Liver (tissue), 9 donors: ENCODE results near the gene FOCAD. TPM values are rescaled to one million over a fixed set of nuclear protein-coding genes. Genes with fewer than 3 reads are reported as not detected.

ENCODE experiments used
- DNase-seq: peaks from one replicate; pipeline ENCODE4 v3.0.0-alpha.2; 2017; ENCODE audit warnings: low spot score
- H3K27ac ChIP-seq, 2 donors: one replicate each; pipeline ENCODE4 v1.7.0; 2013; ENCODE audit warnings: inconsistent platforms in 2 of 2, low read length in 2 of 2, control low read depth in 1 of 2, low read depth in 1 of 2, mild to moderate bottlenecking in 1 of 2
- H3K27me3 ChIP-seq, 4 donors: one replicate each; pipeline versions ENCODE4 v1.6.1 to v1.7.0; 2013; ENCODE audit warnings: low read length in 3 of 4, inconsistent platforms in 1 of 4, mild to moderate bottlenecking in 1 of 4, moderate library complexity in 1 of 4; ENCODE audit not compliant: control insufficient read depth in 4 of 4, insufficient read depth in 4 of 4
- H3K36me3 ChIP-seq, 4 donors: one replicate each; pipeline versions ENCODE4 v1.6.1 to v1.7.0; 2013; ENCODE audit warnings: low read length in 3 of 4, mild to moderate bottlenecking in 3 of 4, low read depth in 1 of 4, moderate library complexity in 1 of 4; ENCODE audit not compliant: control insufficient read depth in 4 of 4, insufficient read depth in 3 of 4
- H3K4me1 ChIP-seq, 4 donors: one replicate each; pipeline versions ENCODE4 v1.6.1 to v1.7.0; 2013; ENCODE audit warnings: low read length in 3 of 4, mild to moderate bottlenecking in 3 of 4, moderate library complexity in 1 of 4; ENCODE audit not compliant: control insufficient read depth in 4 of 4, insufficient read depth in 4 of 4
- H3K4me3 ChIP-seq, 3 donors: one replicate each; pipeline versions ENCODE4 v1.6.1 to v1.7.0; 2013; ENCODE audit warnings: low read length in 3 of 3, control low read depth in 1 of 3, low read depth in 1 of 3, mild to moderate bottlenecking in 1 of 3
- H3K9ac ChIP-seq, 2 donors: one replicate each; pipeline ENCODE4 v1.7.0; 2013; ENCODE audit warnings: low read length in 2 of 2, mild to moderate bottlenecking in 2 of 2, moderate library complexity in 2 of 2, control low read depth in 1 of 2, low read depth in 1 of 2
- H3K9me3 ChIP-seq, 4 donors: one replicate each; pipeline versions ENCODE4 v1.6.1 to v1.7.0; 2013; ENCODE audit warnings: low read length in 3 of 4; ENCODE audit not compliant: control insufficient read depth in 4 of 4
- EGR1 ChIP-seq, 2 donors: IDR thresholded peaks; 2 replicates each; pipeline ENCODE4 v1.6.1; 2016 to 2018; ENCODE audit warnings: antibody characterized with exemption in 2 of 2, low read depth in 2 of 2
- FOXA1 ChIP-seq: IDR thresholded peaks from 2 replicates; pipeline ENCODE4 v1.6.1; 2016; ENCODE audit warnings: antibody characterized with exemption
- FOXA2 ChIP-seq: IDR thresholded peaks from 2 replicates; pipeline ENCODE4 v1.6.1; 2016; ENCODE audit warnings: antibody characterized with exemption
- GABPA ChIP-seq, 2 donors: IDR thresholded peaks in 1 of 2; conservative IDR thresholded peaks in 1 of 2; 2 replicates each; pipeline ENCODE4 v1.6.1; 2016; ENCODE audit warnings: antibody characterized with exemption in 2 of 2, mild to moderate bottlenecking in 1 of 2, moderate library complexity in 1 of 2
- HNF4A ChIP-seq, 2 donors: conservative IDR thresholded peaks; 2 replicates each; pipeline ENCODE4 v1.6.1; 2016; ENCODE audit warnings: antibody characterized with exemption in 2 of 2, mild to moderate bottlenecking in 2 of 2
- HNF4G ChIP-seq: IDR thresholded peaks from 2 replicates; pipeline ENCODE4 v1.6.1; 2016; ENCODE audit warnings: antibody characterized with exemption
- JUND ChIP-seq, 2 donors: IDR thresholded peaks; 2 replicates each; pipeline ENCODE4 v1.6.1; 2016; ENCODE audit warnings: antibody characterized with exemption in 2 of 2
- NR2F2 ChIP-seq: IDR thresholded peaks from 2 replicates; pipeline ENCODE4 v1.6.1; 2016; ENCODE audit warnings: antibody characterized with exemption
- RAD21 ChIP-seq, 2 donors: IDR thresholded peaks; 2 replicates each; pipeline ENCODE4 v1.6.1; 2016; ENCODE audit warnings: antibody characterized with exemption in 2 of 2, mild to moderate bottlenecking in 2 of 2
- RXRA ChIP-seq, 2 donors: IDR thresholded peaks; 2 replicates each; pipeline ENCODE4 v1.6.1; 2017 to 2018; ENCODE audit warnings: antibody characterized with exemption in 2 of 2, mild to moderate bottlenecking in 1 of 2
- SP1 ChIP-seq: IDR thresholded peaks from 2 replicates; pipeline ENCODE4 v1.6.1; 2018; ENCODE audit warnings: antibody characterized with exemption, mild to moderate bottlenecking
- TAF1 ChIP-seq: conservative IDR thresholded peaks from 2 replicates; pipeline ENCODE4 v1.6.1; 2016; ENCODE audit warnings: antibody characterized with exemption, mild to moderate bottlenecking
- YY1 ChIP-seq: IDR thresholded peaks from 2 replicates; pipeline ENCODE4 v1.6.1; 2016; ENCODE audit warnings: antibody characterized with exemption, mild to moderate bottlenecking
- WGBS: extraction: QIAGEN DNeasy Blood & Tissue Kit; methylation state at CpG from one replicate; pipeline ENCODE4 v1.1.7; 2013; 5-methylcytosine and 5-hydroxymethylcytosine counted together
- polyA plus RNA-seq, 2 donors: library from polyadenylated mRNA; stranded (reverse) in 1 of 2; unstranded in 1 of 2; fragments of 200-250 nt in 1 of 2; fragments of >200 nt in 1 of 2; fragmentation: Nextera tagmentation in 1 of 2; extraction: Ambion mirVana in 1 of 2; gene quantifications; one replicate each; pipeline versions ENCODE4 v1.2.1 to v1.2.3, GENCODE V29; 2013 to 2015
- total RNA-seq, 2 donors: library from RNA; depleted of rRNA; stranded (reverse); fragments of >200 nt; gene quantifications; one replicate each; pipeline ENCODE4 v1.2.3, GENCODE V29; 2014
- TF ChIP-seq, protein P1 (sequence below): IDR thresholded peaks from 2 replicates; pipeline ENCODE4 v1.6.1; 2016; ENCODE audit warnings: antibody characterized with exemption
- TF ChIP-seq, protein P2 (sequence below): IDR thresholded peaks from 2 replicates; pipeline ENCODE4 v1.6.1; 2016; ENCODE audit warnings: antibody characterized with exemption
- TF ChIP-seq, protein P3 (sequence below): fragments of 150-350 bp; IDR thresholded peaks from 2 replicates; pipeline ENCODE4 v1.5.1; 2017; ENCODE audit warnings: improper control_type of control experiment, low read depth, low read length; ENCODE audit not compliant: missing input control
- donor health status: healthy.
- donor health status: healthy.
- donor health status: healthy.
- donor health status: healthy.
- donor health status: healthy.

FOCAD gene
- total and polyA plus RNA-seq, 4 donors = 3.2 to 21.0 (median 10.3) TPM

DNA sequence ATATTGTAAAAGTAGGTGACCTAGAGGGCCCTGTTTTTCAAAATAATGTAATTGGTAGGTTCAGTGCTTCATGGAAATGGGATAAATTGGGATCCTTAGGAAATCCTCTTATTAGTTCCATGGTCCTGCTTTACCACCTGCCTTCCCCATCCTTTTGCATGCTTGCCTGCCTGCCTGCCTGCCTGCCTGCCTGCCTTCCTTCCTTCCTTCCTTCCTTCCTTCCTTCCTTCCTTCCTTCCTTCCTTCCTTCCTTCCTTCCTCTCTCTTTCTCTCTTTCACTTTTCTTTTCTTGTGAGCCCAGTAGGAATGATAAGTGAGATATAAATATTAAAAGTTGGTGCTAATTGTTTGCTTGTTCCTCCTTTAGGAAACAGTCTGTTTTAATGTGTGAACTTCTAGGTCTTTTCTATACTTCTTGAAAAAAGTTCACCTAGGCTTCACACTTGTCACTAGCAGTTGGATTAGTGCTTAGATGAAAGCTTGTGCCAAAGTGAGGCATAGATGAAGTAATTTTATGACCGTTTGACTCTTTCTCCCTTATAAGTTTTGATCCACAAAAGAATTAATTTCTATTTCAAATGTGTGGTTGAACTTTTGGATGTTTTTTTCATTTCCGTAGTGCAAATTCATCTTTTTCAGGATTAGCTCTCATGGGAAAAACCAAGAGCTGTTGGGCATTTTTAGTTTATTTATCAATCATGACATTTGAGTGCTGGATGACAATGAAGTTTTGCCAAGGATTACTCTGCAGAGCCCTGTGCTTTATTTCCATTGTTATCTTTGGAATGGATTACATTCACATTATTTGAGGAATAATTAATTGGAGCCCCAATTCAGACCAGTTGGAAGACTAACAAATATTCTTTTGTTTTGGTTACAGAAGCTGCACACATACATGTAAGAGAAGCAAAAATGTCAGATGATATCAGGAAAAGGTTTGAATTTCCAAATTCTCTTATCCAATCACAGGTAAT lies 30.7 kb downstream of the FOCAD start:
- no peak overlapping the region for H3K4me3 ChIP-seq
- DNase-seq = no peak
- WGBS = 91% methylated on average over 2 of the region's 2 CpGs
- no peak overlapping the region for H3K27ac ChIP-seq
- peaks cover 0 to 2% (median under 1%) of the 10 kb centered on the region in 4 donors for H3K36me3 ChIP-seq
- no peaks in the 10 kb centered on the region for H3K27me3 ChIP-seq
- H3K9me3 ChIP-seq = no peaks in the 10 kb centered on the region
- TF ChIP-seq RXRA (IDR thresholded peaks at IDR 0.05) (no peak), RAD21 (IDR thresholded peaks at IDR 0.05) (no peak), GABPA (IDR thresholded peaks at IDR 0.05 in 1 of 2, conservative IDR thresholded peaks at IDR 0.05 in 1 of 2) (no peak), HNF4A (conservative IDR thresholded peaks at IDR 0.05) (no peak), NR2F2 (no peak), SP1 (no peak), JUND (IDR thresholded peaks at IDR 0.05) (no peak), YY1 (no peak)
- TF ChIP-seq, protein P1, sequence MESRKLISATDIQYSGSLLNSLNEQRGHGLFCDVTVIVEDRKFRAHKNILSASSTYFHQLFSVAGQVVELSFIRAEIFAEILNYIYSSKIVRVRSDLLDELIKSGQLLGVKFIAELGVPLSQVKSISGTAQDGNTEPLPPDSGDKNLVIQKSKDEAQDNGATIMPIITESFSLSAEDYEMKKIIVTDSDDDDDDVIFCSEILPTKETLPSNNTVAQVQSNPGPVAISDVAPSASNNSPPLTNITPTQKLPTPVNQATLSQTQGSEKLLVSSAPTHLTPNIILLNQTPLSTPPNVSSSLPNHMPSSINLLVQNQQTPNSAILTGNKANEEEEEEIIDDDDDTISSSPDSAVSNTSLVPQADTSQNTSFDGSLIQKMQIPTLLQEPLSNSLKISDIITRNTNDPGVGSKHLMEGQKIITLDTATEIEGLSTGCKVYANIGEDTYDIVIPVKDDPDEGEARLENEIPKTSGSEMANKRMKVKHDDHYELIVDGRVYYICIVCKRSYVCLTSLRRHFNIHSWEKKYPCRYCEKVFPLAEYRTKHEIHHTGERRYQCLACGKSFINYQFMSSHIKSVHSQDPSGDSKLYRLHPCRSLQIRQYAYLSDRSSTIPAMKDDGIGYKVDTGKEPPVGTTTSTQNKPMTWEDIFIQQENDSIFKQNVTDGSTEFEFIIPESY = no peak
- H3K9ac ChIP-seq = no peak overlapping the region
- no peaks in the 10 kb centered on the region for H3K4me1 ChIP-seq

DNA sequence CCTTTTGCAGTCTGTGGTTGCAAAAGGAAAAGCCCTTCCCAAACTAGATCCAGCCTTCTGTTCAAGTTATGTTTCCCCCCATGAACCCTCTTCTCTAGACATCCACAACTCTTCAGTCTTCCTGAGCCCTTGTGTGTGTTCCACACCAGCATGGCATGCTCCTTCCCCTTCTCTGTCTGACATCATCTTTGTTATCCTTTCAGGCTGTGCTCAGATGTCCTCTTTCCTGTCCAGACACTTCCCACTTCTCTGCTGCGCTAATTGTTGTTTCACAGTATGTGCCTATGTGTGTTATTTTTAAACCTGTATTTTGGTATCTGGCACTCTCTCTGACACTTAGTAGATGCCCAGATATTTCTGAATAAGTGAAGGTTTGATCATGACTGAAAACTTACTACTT lies 38.2 kb downstream of the FOCAD start:
- Histone ChIP-seq H3K27ac (no peak overlapping the region), H3K9me3 (no peaks in the 10 kb centered on the region), H3K36me3 (peaks cover 0 to 3% (median 1%) of the 10 kb centered on the region in 4 donors), H3K4me3 (no peak overlapping the region), H3K9ac (no peak overlapping the region), H3K27me3 (no peaks in the 10 kb centered on the region), H3K4me1 (no peaks in the 10 kb centered on the region)
- 80% methylated on average over 1 of the region's 1 CpG for WGBS
- no peak for DNase-seq
- no peak for TF ChIP-seq EGR1 (IDR thresholded peaks at IDR 0.05; ENCODE audit: low read depth in 2 of 2)
- TF ChIP-seq GABPA (IDR thresholded peaks at IDR 0.05 in 1 of 2, conservative IDR thresholded peaks at IDR 0.05 in 1 of 2) = no peak
- no peak for TF ChIP-seq YY1
- no peak for TF ChIP-seq SP1
- TF ChIP-seq HNF4G = no peak
- no peak for TF ChIP-seq RAD21 (IDR thresholded peaks at IDR 0.05)
- TF ChIP-seq TAF1 = no peak
- no peak for TF ChIP-seq FOXA2
- TF ChIP-seq, protein P1 = no peak
- no peak for TF ChIP-seq JUND (IDR thresholded peaks at IDR 0.05)
- TF ChIP-seq, protein P2, sequence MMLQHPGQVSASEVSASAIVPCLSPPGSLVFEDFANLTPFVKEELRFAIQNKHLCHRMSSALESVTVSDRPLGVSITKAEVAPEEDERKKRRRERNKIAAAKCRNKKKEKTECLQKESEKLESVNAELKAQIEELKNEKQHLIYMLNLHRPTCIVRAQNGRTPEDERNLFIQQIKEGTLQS = no peak
- TF ChIP-seq FOXA1 = no peak
- TF ChIP-seq, protein P3, sequence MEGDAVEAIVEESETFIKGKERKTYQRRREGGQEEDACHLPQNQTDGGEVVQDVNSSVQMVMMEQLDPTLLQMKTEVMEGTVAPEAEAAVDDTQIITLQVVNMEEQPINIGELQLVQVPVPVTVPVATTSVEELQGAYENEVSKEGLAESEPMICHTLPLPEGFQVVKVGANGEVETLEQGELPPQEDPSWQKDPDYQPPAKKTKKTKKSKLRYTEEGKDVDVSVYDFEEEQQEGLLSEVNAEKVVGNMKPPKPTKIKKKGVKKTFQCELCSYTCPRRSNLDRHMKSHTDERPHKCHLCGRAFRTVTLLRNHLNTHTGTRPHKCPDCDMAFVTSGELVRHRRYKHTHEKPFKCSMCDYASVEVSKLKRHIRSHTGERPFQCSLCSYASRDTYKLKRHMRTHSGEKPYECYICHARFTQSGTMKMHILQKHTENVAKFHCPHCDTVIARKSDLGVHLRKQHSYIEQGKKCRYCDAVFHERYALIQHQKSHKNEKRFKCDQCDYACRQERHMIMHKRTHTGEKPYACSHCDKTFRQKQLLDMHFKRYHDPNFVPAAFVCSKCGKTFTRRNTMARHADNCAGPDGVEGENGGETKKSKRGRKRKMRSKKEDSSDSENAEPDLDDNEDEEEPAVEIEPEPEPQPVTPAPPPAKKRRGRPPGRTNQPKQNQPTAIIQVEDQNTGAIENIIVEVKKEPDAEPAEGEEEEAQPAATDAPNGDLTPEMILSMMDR = no peak
- TF ChIP-seq NR2F2 = no peak
